Measurements from ENCODE around the gene CD44. TPM values are rescaled to one million over a fixed set of nuclear protein-coding genes. Genes with fewer than 3 reads are reported as not detected.

CD44 gene
- total RNA-seq, 1 donor from 2014 or later = 46.0 TPM

DNA sequence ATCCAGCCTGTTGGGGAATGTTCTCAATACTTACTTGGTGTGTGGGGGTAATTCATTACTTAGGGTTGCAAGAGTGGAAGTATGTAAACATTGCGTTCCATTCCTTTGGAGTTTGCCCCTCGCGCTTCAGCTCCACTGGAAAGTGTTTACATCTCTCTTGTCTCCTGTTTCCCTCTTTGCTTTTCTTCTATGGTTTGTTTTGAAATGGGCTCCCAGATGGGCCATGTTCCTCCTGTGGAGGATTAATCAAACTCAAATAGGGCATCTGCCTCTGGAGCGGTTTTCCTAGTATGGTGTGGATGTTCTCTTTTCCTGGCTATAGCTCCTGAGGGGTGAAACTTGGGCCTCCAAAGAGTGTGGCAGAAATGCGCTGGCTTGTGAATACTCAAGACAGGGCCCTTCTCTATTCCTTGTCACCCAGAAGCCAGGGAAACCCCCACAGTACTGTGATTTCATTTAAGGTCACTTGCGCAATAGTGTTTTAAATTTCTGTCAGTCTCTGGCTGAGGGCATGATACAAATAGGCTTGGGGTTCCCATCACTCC is 51.9 kb downstream of the CD44 start:
- Mint-ChIP-seq H3K36me3 (peaks cover 9% of the 10 kb centered on the region), H3K27me3 (peaks cover 4% of the 10 kb centered on the region), H3K9me3 (no peaks in the 10 kb centered on the region), H3K27ac (no peak overlapping the region), H3K4me3 (no peak overlapping the region), H3K4me1 (ENCODE audit: unreplicated experiment) (peaks cover 21% of the 10 kb centered on the region)
- TF ChIP-seq, protein P1, sequence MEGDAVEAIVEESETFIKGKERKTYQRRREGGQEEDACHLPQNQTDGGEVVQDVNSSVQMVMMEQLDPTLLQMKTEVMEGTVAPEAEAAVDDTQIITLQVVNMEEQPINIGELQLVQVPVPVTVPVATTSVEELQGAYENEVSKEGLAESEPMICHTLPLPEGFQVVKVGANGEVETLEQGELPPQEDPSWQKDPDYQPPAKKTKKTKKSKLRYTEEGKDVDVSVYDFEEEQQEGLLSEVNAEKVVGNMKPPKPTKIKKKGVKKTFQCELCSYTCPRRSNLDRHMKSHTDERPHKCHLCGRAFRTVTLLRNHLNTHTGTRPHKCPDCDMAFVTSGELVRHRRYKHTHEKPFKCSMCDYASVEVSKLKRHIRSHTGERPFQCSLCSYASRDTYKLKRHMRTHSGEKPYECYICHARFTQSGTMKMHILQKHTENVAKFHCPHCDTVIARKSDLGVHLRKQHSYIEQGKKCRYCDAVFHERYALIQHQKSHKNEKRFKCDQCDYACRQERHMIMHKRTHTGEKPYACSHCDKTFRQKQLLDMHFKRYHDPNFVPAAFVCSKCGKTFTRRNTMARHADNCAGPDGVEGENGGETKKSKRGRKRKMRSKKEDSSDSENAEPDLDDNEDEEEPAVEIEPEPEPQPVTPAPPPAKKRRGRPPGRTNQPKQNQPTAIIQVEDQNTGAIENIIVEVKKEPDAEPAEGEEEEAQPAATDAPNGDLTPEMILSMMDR (conservative IDR thresholded peaks at IDR 0.05) = no peak
- DNase-seq (ENCODE audit: extremely low spot score, unreplicated experiment) = no peak

DNA sequence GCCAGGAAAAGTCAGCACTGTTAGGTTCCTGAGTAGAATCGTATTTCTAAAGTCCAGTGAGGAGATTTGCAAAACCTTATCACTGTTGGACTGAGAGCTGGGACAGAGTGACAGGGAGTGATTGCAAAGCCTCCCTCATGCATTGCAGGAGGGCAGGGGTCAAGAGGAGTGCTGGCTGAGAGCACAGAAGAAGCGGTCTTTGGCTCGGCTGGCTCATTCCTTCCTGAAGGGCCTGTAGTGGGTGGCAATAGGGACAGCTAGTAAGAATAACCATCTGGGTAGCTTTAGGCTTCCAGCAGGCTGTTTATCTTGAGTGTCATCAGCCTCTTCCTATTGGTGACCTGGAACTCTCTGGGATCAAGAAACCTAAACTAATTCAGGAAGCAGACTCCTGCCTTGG is 53.4 kb downstream of the CD44 start:
- Mint-ChIP-seq H3K36me3 (peaks cover 9% of the 10 kb centered on the region), H3K27me3 (peaks cover 4% of the 10 kb centered on the region), H3K9me3 (no peaks in the 10 kb centered on the region), H3K27ac (no peak overlapping the region), H3K4me1 (ENCODE audit: unreplicated experiment) (peaks cover 20% of the 10 kb centered on the region), H3K4me3 (no peak overlapping the region)
- TF ChIP-seq, protein P1 (conservative IDR thresholded peaks at IDR 0.05) = no peak
- no peak for DNase-seq (ENCODE audit: extremely low spot score, unreplicated experiment)

DNA sequence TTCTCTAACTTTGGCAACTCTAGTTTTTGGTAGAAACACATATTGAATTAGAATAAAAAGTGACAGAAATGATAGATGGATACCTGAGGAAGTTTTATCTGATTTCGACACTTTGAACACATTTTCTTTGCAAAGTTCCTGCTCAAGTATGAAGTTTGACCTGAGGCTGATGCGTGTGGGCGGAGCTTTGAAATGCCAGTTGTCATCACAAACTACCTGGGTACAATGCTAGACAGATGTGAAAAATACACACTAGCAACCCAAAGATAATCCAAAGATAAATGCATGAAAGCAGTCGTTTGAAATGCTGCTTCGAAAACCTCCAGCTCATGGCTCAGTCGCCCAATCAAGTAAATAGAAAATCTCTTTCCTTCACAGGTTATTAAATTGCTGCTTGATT is 54.8 kb downstream of the CD44 start:
- Mint-ChIP-seq H3K27me3 (no peaks in the 10 kb centered on the region), H3K9me3 (no peaks in the 10 kb centered on the region), H3K36me3 (peaks cover 10% of the 10 kb centered on the region), H3K4me1 (ENCODE audit: unreplicated experiment) (peaks cover 20% of the 10 kb centered on the region), H3K27ac (no peak overlapping the region), H3K4me3 (no peak overlapping the region)
- TF ChIP-seq, protein P1 (conservative IDR thresholded peaks at IDR 0.05) = no peak
- DNase-seq (ENCODE audit: extremely low spot score, unreplicated experiment) = no peak

DNA sequence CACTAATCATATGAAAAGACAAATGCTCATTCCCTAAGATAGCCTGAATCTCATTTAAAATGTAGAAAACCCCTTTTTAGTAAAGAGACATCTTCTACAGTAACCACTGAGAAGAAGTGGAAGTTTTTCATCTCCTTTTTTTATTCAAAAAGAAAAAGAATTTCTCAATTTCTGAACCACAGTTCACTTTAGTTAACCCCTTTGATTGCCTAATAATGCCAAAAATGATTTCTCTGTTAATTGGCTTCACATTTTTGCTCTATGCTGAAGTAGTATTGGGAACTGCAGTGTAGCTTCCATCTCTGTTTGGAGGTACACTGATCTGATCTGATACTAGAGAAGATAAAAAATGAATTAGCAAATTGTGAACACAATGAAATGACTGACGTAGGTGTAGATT is 58.3 kb downstream of the CD44 start:
- TF ChIP-seq, protein P1 (conservative IDR thresholded peaks at IDR 0.05) = no peak
- H3K27me3 Mint-ChIP-seq = no peaks in the 10 kb centered on the region
- H3K36me3 Mint-ChIP-seq = peaks cover 4% of the 10 kb centered on the region
- peaks cover 7% of the 10 kb centered on the region for H3K4me1 Mint-ChIP-seq (ENCODE audit: unreplicated experiment)
- no peaks in the 10 kb centered on the region for H3K9me3 Mint-ChIP-seq
- H3K27ac Mint-ChIP-seq = no peak overlapping the region
- no peak for DNase-seq (ENCODE audit: extremely low spot score, unreplicated experiment)
- H3K4me3 Mint-ChIP-seq = no peak overlapping the region

DNA sequence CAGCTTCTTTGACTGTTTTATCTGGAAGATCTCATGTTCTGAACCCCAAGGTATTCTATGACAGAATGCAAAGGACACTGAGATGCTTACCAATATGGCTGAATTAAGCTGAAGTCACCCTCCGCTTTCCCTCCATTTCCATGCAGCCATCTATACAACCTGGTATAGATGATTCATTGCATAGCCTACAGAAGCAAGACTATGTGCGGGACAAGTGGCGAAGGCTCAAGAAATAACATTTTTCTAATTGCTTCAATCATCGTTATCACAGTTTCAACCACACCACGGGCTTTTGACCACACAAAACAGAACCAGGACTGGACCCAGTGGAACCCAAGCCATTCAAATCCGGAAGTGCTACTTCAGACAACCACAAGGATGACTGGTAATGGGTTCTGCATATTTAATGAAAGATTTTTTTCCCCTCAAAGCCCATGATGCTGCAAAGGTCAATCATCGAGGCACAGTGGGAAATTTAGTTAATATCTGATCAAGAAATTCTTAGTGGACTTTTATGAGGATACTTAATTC is 61.9 kb downstream of the CD44 start:
- H3K4me3 Mint-ChIP-seq = no peak overlapping the region
- H3K4me1 Mint-ChIP-seq (ENCODE audit: unreplicated experiment) = no peaks in the 10 kb centered on the region
- no peak for DNase-seq (ENCODE audit: extremely low spot score, unreplicated experiment)
- peaks cover 9% of the 10 kb centered on the region for H3K27me3 Mint-ChIP-seq
- H3K9me3 Mint-ChIP-seq = no peaks in the 10 kb centered on the region
- H3K27ac Mint-ChIP-seq = no peak overlapping the region
- TF ChIP-seq, protein P1 (conservative IDR thresholded peaks at IDR 0.05) = no peak
- peaks cover 9% of the 10 kb centered on the region for H3K36me3 Mint-ChIP-seq
